ENCODE data around the gene USHBP1. TPM values are rescaled to one million over a fixed set of nuclear protein-coding genes. Genes with fewer than 3 reads are reported as not detected.
"Not testable (repeated sequence)": the region's sequence is repeated elsewhere in the genome, so short reads cannot be mapped to it uniquely, and the experiment has no call there.

USHBP1 gene
- total RNA-seq, 4 donors from 2014 or later, result 8.9 to 24.3 (median 11.1) TPM

GRCh38 chr19:17282488-17283125 is 18.1 kb upstream of the USHBP1 start:
- no peak overlapping the region for H3K4me3 ChIP-seq (replicated peaks in 1 of 3)
- WGBS, 2 donors, result 3 to 7% methylated on average over 17 to 30 of the region's 45 CpGs
- H3K27me3 ChIP-seq, result peaks cover 9% of the 10 kb centered on the region
- peaks cover 0 to 2% of the 10 kb centered on the region in 2 donors for H3K36me3 ChIP-seq
- H3K4me1 ChIP-seq, result peaks cover 12 to 13% of the 10 kb centered on the region in 2 donors
- H3K27ac ChIP-seq, result no peak overlapping the region
- peak; percentile 83 to 84 for DNase-seq
- TF ChIP-seq POLR2A (IDR thresholded peaks at IDR 0.05), result no peak
- TF ChIP-seq, protein P1, sequence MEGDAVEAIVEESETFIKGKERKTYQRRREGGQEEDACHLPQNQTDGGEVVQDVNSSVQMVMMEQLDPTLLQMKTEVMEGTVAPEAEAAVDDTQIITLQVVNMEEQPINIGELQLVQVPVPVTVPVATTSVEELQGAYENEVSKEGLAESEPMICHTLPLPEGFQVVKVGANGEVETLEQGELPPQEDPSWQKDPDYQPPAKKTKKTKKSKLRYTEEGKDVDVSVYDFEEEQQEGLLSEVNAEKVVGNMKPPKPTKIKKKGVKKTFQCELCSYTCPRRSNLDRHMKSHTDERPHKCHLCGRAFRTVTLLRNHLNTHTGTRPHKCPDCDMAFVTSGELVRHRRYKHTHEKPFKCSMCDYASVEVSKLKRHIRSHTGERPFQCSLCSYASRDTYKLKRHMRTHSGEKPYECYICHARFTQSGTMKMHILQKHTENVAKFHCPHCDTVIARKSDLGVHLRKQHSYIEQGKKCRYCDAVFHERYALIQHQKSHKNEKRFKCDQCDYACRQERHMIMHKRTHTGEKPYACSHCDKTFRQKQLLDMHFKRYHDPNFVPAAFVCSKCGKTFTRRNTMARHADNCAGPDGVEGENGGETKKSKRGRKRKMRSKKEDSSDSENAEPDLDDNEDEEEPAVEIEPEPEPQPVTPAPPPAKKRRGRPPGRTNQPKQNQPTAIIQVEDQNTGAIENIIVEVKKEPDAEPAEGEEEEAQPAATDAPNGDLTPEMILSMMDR (IDR thresholded peaks at IDR 0.05), result peak; percentile 71 to 90 (median 88)
- intact Hi-C loops (cut with DNase I), result loop anchor here (5.0 kb wide), 2 partner anchors 80 to 215 kb away; no protein-coding TSS in a partner anchor
- no peaks in the 10 kb centered on the region for H3K9me3 ChIP-seq

DNA sequence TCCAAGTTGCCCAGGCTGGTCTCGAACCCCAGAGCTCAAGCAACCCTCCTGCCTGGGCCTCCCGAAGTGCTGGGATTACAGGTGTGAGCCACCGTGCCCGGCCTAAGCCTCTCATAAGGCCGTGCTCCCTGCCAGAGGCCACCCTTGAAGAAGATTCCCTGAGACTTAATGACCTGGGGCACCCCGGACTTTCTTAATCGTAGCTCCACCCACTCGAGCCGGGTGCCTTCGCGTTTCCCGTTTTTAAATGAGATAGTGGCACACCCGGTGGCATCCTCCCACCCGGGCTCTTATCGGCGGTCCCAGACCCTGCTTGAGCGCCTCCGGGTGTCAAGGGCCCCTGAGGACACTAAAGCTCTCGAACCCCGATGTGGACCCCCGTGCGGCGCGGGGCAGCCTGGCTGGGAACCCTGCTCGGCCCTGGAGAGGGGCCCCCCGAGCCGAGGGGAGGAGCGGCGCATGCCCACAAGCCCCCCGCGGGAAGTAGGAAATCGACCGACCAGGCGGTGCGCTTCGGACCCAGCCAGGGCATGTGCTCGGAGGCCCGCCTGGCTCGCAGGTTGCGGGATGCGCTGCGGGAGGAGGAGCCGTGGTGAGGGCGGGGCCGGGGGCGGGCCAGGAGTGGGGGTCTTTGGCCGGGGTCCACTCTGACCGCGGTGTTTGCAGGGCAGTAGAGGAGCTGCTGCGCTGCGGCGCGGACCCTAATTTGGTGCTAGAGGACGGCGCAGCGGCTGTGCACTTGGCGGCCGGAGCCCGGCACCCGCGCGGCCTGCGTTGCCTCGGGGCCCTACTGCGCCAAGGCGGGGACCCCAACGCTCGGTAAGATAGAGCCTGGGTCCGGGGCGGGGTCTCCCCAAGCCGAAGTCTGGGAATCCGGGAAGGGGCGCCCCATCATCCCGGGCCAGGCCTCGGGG is 17.1 kb upstream of the USHBP1 start, which contains the start of gene ANKLE1:
Gene ANKLE1 (plus strand): TSS at position 511 of the 914 bp plus-strand sequence. CDS start 20 bp downstream, at position 531.
- no peak for DNase-seq
- intact Hi-C loops (cut with DNase I), result loop anchor here (5.0 kb wide), 2 partner anchors 79 to 214 kb away; no protein-coding TSS in a partner anchor

DNA sequence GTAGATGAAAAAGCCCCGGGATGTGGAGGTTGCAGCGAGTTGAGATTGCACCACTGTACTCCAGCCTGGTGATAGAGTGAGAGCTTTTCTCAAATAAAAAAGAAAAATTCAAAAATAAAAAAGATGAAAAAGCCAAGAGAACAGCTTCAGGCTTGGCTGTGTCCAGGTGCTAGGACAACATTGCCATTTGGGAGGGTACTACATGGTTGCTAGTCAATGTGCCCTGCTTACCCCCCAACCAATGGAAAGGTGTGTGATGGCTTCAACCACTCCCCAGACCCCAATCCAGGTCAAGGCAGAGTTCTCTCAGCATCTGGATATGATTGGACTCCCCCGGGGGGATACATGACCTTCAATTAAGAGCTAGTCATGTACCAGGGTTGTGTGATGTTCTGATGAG is 14.9 kb upstream of the USHBP1 start:
- intact Hi-C loops (cut with DNase I), result no loop called here

More for the DNA sequence above, 17.1 kb upstream of the USHBP1 start, which contains the start of gene ANKLE1:
- Histone ChIP-seq H3K27ac (no peak within 1 kb of the TSS), H3K27me3 (peaks cover 9% of the 10 kb centered on the region), H3K9me3 (no peaks in the 10 kb centered on the region), H3K4me1 (peaks cover 12 to 13% of the 10 kb centered on the region in 2 donors), H3K4me3 (replicated peaks in 1 of 3) (no peak within 1 kb of the TSS), H3K36me3 (peaks cover 0 to 11% of the 10 kb centered on the region in 2 donors)
- 18 to 27% methylated on average over 18 of the region's 75 CpGs for WGBS, 2 donors
- TF ChIP-seq POLR2A (IDR thresholded peaks at IDR 0.05), result no peak
- TF ChIP-seq, protein P1 (IDR thresholded peaks at IDR 0.05), result no peak

DNA sequence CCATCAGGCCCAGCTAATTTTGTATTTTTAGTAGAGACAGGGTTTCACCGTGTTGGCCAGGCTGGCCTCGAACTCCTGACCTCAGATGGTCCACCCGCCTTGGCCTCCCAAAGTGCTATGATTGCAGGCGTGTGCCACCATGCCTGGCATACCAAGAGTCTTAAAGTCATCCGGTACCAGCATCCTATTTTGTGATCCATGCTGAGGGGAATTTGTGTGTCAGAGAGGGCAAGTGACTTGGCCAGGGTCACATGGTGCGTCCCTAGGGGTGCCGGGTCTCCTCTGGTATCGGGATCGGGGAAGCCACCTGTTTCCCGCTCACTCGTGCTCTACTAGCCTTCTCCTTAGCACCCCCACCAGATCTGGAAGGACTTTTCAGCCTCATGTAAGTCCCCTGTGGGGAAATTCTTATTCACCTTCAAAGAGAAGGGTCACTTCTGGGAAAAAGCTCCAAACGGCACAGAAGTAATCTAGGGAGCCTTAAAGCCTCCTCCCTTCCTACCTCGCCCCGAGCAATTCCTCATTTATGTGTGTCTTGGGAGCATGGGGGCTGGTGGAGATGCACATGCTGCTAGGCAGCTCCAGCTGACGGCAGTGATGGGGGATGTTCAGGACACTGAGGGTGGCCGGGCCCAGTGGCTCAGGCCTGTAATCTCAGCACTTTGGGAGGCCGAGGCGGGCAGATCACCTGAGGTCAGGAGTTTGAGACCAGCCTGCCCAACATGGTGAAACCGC is 11.1 kb upstream of the USHBP1 start:
- H3K36me3 ChIP-seq, result peaks cover 35 to 55% of the 10 kb centered on the region in 2 donors
- TF ChIP-seq, protein P1 (IDR thresholded peaks at IDR 0.05), result no peak
- no peak for TF ChIP-seq POLR2A (IDR thresholded peaks at IDR 0.05)
- no peaks in the 10 kb centered on the region for H3K4me1 ChIP-seq
- no peaks in the 10 kb centered on the region for H3K27me3 ChIP-seq
- 92 to 94% methylated on average over 19 of the region's 19 CpGs for WGBS, 2 donors
- H3K4me3 ChIP-seq (replicated peaks in 1 of 3), result no peak overlapping the region
- no peak overlapping the region for H3K27ac ChIP-seq
- intact Hi-C loops (cut with DNase I), result no loop called here
- H3K9me3 ChIP-seq, result no peaks in the 10 kb centered on the region
- DNase-seq, result no peak

More for the DNA sequence above, 14.9 kb upstream of the USHBP1 start:
- TF ChIP-seq, protein P1 (IDR thresholded peaks at IDR 0.05), result no peak
- no peak for TF ChIP-seq POLR2A (IDR thresholded peaks at IDR 0.05)
- 66 to 85% methylated on average over 3 of the region's 3 CpGs for WGBS, 2 donors
- Histone ChIP-seq H3K36me3 (peaks cover 13 to 32% of the 10 kb centered on the region in 2 donors), H3K9me3 (no peaks in the 10 kb centered on the region), H3K27ac (no peak overlapping the region), H3K4me1 (peaks cover 12 to 13% of the 10 kb centered on the region in 2 donors), H3K27me3 (peaks cover 9% of the 10 kb centered on the region), H3K4me3 (replicated peaks in 1 of 3) (no peak overlapping the region)
- DNase-seq, result no peak

GRCh38 chr19:17274892-17275291 is 10.3 kb upstream of the USHBP1 start:
- 98 to 99% methylated on average over 3 of the region's 3 CpGs for WGBS, 2 donors
- H3K9me3 ChIP-seq; H3K27ac ChIP-seq; intact Hi-C loops (cut with DNase I); DNase-seq; H3K4me3 ChIP-seq (replicated peaks in 1 of 3); H3K4me1 ChIP-seq; H3K27me3 ChIP-seq: not testable (repeated sequence)
- peaks cover 35 to 55% of the 10 kb centered on the region in 2 donors for H3K36me3 ChIP-seq

All from thyroid gland (tissue), 4 donors.